ENCODE measurements around the gene PLEKHO2. TPM values are rescaled to one million over a fixed set of nuclear protein-coding genes. Genes with fewer than 3 reads are reported as not detected.

The PLEKHO2 gene
- total RNA-seq, 1 donor from 2014 or later, result 20.3 TPM

GRCh38 chr15:64911311-64912186, 69.8 kb downstream of the PLEKHO2 start, which contains the start of gene ANKDD1A:
ANKDD1A (plus strand) TSS chr15:64911902; CDS start chr15:64911931, 29 bp downstream.
- Mint-ChIP-seq H3K27me3 (ENCODE audit: low read depth) (no peaks in the 10 kb centered on the region), H3K9me3 (ENCODE audit: low read depth) (no peaks in the 10 kb centered on the region), H3K4me3 (ENCODE audit: unreplicated experiment) (peak within 1 kb of the TSS; percentile 72), H3K4me1 (ENCODE audit: low read depth) (peaks cover 15% of the 10 kb centered on the region), H3K27ac (ENCODE audit: unreplicated experiment) (no peak within 1 kb of the TSS), H3K36me3 (ENCODE audit: low read depth) (no peaks in the 10 kb centered on the region)
- no peak for DNase-seq (ENCODE audit: low spot score)
- no peak for TF ChIP-seq CTCF (IDR thresholded peaks at IDR 0.05)

GRCh38 chr15:64912379-64913325, 70.9 kb downstream of the PLEKHO2 start:
- Mint-ChIP-seq H3K4me3 (ENCODE audit: unreplicated experiment) (peak overlapping the region; percentile 64), H3K27ac (ENCODE audit: unreplicated experiment) (no peak overlapping the region), H3K27me3 (ENCODE audit: low read depth) (no peaks in the 10 kb centered on the region), H3K4me1 (ENCODE audit: low read depth) (peaks cover 15% of the 10 kb centered on the region), H3K36me3 (ENCODE audit: low read depth) (no peaks in the 10 kb centered on the region), H3K9me3 (ENCODE audit: low read depth) (no peaks in the 10 kb centered on the region)
- TF ChIP-seq CTCF (IDR thresholded peaks at IDR 0.05), result no peak
- DNase-seq (ENCODE audit: low spot score), result no peak

- no peaks in the 10 kb centered on the region for H3K27me3 Mint-ChIP-seq (ENCODE audit: low read depth)
- DNase-seq (ENCODE audit: low spot score), result no peak
- H3K27ac Mint-ChIP-seq (ENCODE audit: unreplicated experiment), result no peak overlapping the region
- no peak overlapping the region for H3K4me3 Mint-ChIP-seq (ENCODE audit: unreplicated experiment)
- no peaks in the 10 kb centered on the region for H3K9me3 Mint-ChIP-seq (ENCODE audit: low read depth)
- H3K4me1 Mint-ChIP-seq (ENCODE audit: low read depth), result peaks cover 15% of the 10 kb centered on the region
- no peak for TF ChIP-seq CTCF (IDR thresholded peaks at IDR 0.05)
- H3K36me3 Mint-ChIP-seq (ENCODE audit: low read depth), result no peaks in the 10 kb centered on the region
These were observed 74.0 kb downstream of the PLEKHO2 start for GRCh38 chr15:64915518-64916227.

GRCh38 chr15:64916365-64916764, 74.7 kb downstream of the PLEKHO2 start:
- no peak for DNase-seq (ENCODE audit: low spot score)
- Mint-ChIP-seq H3K4me1 (ENCODE audit: low read depth) (peaks cover 11% of the 10 kb centered on the region), H3K36me3 (ENCODE audit: low read depth) (no peaks in the 10 kb centered on the region), H3K27ac (ENCODE audit: unreplicated experiment) (no peak overlapping the region), H3K9me3 (ENCODE audit: low read depth) (no peaks in the 10 kb centered on the region), H3K27me3 (ENCODE audit: low read depth) (no peaks in the 10 kb centered on the region), H3K4me3 (ENCODE audit: unreplicated experiment) (no peak overlapping the region)
- TF ChIP-seq CTCF (IDR thresholded peaks at IDR 0.05), result no peak

Data from chondrocyte (in vitro differentiated cells).